ENCODE data around the gene COL13A1. TPM values are rescaled to one million over a fixed set of nuclear protein-coding genes. Genes with fewer than 3 reads are reported as not detected.

COL13A1 gene
- total RNA-seq, 1 donor from 2014 or later = 0.86 TPM

DNA sequence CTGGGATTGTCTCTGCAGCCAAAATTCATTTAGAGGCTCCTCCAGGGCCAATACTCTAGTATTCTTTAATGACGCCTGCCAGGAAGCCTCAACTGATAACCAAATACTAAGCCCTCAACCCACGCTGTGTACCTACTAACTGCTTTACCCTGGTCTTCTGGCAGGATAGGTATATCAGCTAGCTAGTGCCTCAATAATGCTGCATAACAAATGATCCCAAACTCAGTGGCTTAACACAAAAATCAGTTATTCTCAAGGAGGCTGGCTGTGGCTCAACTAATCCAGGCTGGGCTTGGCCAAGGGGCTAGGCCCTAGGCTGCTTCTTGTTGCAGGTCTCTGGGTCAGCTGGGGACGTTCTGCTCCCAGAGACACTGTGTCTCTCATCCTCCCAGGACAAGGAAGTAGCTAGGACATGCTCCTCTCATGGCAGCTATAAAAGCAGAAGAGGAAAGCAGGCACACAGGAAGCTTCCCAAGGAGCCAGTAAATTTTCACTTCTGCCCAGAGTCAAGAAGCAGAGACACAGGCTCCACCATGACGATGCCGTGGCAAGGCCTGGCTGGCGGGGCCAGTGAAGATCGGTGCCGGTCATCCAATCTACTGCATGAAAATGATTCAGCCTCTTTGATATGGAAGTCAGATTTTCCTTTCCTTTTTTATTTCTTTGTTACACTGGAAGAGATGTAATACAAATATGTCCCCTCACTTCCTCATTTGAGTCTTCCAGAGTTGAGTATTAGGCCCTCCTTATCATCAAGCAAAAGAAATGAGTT lies 28.6 kb upstream of the COL13A1 start:
- no peaks in the 10 kb centered on the region for H3K9me3 ChIP-seq (ENCODE audit: insufficient read depth, low read depth, low read length)
- Mint-ChIP-seq H3K36me3 (ENCODE audit: low read depth, unreplicated experiment) (peaks cover 4% of the 10 kb centered on the region), H3K4me1 (ENCODE audit: low read depth, unreplicated experiment) (peaks cover 17% of the 10 kb centered on the region), H3K27ac (ENCODE audit: unreplicated experiment) (no peak overlapping the region), H3K4me3 (ENCODE audit: unreplicated experiment) (no peak overlapping the region), H3K27me3 (ENCODE audit: low read depth, unreplicated experiment) (peaks cover 34% of the 10 kb centered on the region), H3K9me3 (ENCODE audit: unreplicated experiment) (peaks cover 5% of the 10 kb centered on the region)
- H3K27ac ChIP-seq (ENCODE audit: low read depth, low read length) = no peak overlapping the region
- H3K9ac ChIP-seq (ENCODE audit: low read length) = no peak overlapping the region
- peaks cover 20% of the 10 kb centered on the region for H3K4me1 ChIP-seq (ENCODE audit: insufficient read depth, low read length)
- DNase-seq (ENCODE audit: low read depth) = no peak
- H3K4me3 ChIP-seq (ENCODE audit: insufficient read depth, low read depth, low read length) = no peak overlapping the region
- no peaks in the 10 kb centered on the region for H3K36me3 ChIP-seq (ENCODE audit: insufficient read depth, low read length)
- FAIRE-seq = no peak
- TF ChIP-seq, protein P1, sequence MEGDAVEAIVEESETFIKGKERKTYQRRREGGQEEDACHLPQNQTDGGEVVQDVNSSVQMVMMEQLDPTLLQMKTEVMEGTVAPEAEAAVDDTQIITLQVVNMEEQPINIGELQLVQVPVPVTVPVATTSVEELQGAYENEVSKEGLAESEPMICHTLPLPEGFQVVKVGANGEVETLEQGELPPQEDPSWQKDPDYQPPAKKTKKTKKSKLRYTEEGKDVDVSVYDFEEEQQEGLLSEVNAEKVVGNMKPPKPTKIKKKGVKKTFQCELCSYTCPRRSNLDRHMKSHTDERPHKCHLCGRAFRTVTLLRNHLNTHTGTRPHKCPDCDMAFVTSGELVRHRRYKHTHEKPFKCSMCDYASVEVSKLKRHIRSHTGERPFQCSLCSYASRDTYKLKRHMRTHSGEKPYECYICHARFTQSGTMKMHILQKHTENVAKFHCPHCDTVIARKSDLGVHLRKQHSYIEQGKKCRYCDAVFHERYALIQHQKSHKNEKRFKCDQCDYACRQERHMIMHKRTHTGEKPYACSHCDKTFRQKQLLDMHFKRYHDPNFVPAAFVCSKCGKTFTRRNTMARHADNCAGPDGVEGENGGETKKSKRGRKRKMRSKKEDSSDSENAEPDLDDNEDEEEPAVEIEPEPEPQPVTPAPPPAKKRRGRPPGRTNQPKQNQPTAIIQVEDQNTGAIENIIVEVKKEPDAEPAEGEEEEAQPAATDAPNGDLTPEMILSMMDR (IDR thresholded peaks at IDR 0.05; ENCODE audit: insufficient read depth, low read depth, low read length) = no peak
- TF ChIP-seq EZH2 (IDR thresholded peaks at IDR 0.05; ENCODE audit: insufficient read depth, low read length) = no peak
- peaks cover 3% of the 10 kb centered on the region for H3K27me3 ChIP-seq (ENCODE audit: insufficient read depth, low read length)
- H3K79me2 ChIP-seq (ENCODE audit: insufficient read depth, low read length) = no peaks in the 10 kb centered on the region
- H2AFZ ChIP-seq (ENCODE audit: low read depth, low read length) = no peak overlapping the region
- H4K20me1 ChIP-seq (ENCODE audit: insufficient read depth, low read length) = no peaks in the 10 kb centered on the region
- no peak overlapping the region for H3K4me2 ChIP-seq (ENCODE audit: low read length)

DNA sequence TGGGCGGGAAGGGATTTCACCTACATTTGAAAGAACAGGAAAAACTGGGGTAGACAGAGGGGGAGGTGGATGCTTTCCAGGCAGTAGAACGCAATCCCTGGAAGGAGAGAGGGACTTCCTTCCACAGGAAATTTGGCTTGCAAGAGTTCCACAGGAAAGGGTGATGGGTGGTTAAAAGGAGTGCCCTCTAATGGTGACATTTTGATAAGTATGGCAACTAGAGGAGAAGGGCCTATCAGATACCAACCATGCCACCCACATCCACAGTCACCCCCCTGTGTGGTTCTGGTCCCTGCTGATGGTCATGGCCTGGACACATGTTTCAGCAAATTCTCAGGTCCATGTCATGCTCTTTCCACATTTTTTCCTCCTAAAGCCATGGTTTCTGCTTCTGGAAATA lies 27.1 kb upstream of the COL13A1 start:
- Mint-ChIP-seq H3K27me3 (ENCODE audit: low read depth, unreplicated experiment) (peaks cover 40% of the 10 kb centered on the region), H3K36me3 (ENCODE audit: low read depth, unreplicated experiment) (peaks cover 4% of the 10 kb centered on the region), H3K27ac (ENCODE audit: unreplicated experiment) (no peak overlapping the region), H3K9me3 (ENCODE audit: unreplicated experiment) (peaks cover 5% of the 10 kb centered on the region), H3K4me3 (ENCODE audit: unreplicated experiment) (no peak overlapping the region), H3K4me1 (ENCODE audit: low read depth, unreplicated experiment) (peaks cover 2% of the 10 kb centered on the region)
- Histone ChIP-seq H3K4me3 (ENCODE audit: insufficient read depth, low read depth, low read length) (no peak overlapping the region), H3K79me2 (ENCODE audit: insufficient read depth, low read length) (no peaks in the 10 kb centered on the region), H3K4me1 (ENCODE audit: insufficient read depth, low read length) (peaks cover 5% of the 10 kb centered on the region), H3K27ac (ENCODE audit: low read depth, low read length) (no peak overlapping the region), H3K36me3 (ENCODE audit: insufficient read depth, low read length) (no peaks in the 10 kb centered on the region), H2AFZ (ENCODE audit: low read depth, low read length) (no peak overlapping the region), H3K27me3 (ENCODE audit: insufficient read depth, low read length) (peaks cover 3% of the 10 kb centered on the region), H3K4me2 (ENCODE audit: low read length) (no peak overlapping the region), H3K9ac (ENCODE audit: low read length) (no peak overlapping the region), H4K20me1 (ENCODE audit: insufficient read depth, low read length) (no peaks in the 10 kb centered on the region), H3K9me3 (ENCODE audit: insufficient read depth, low read depth, low read length) (no peaks in the 10 kb centered on the region)
- TF ChIP-seq, protein P1 (IDR thresholded peaks at IDR 0.05; ENCODE audit: insufficient read depth, low read depth, low read length) = no peak
- no peak for DNase-seq (ENCODE audit: low read depth)
- no peak for FAIRE-seq

- Histone ChIP-seq H2AFZ (ENCODE audit: low read depth, low read length) (no peak overlapping the region), H3K4me3 (ENCODE audit: insufficient read depth, low read depth, low read length) (no peak overlapping the region), H3K4me2 (ENCODE audit: low read length) (no peak overlapping the region), H3K27me3 (ENCODE audit: insufficient read depth, low read length) (peaks cover 40% of the 10 kb centered on the region), H3K4me1 (ENCODE audit: insufficient read depth, low read length) (no peaks in the 10 kb centered on the region), H3K36me3 (ENCODE audit: insufficient read depth, low read length) (no peaks in the 10 kb centered on the region), H3K9me3 (ENCODE audit: insufficient read depth, low read depth, low read length) (no peaks in the 10 kb centered on the region), H4K20me1 (ENCODE audit: insufficient read depth, low read length) (no peaks in the 10 kb centered on the region), H3K79me2 (ENCODE audit: insufficient read depth, low read length) (no peaks in the 10 kb centered on the region), H3K9ac (ENCODE audit: low read length) (no peak overlapping the region), H3K27ac (ENCODE audit: low read depth, low read length) (no peak overlapping the region)
- DNase-seq (ENCODE audit: low read depth) (no peak), FAIRE-seq (no peak)
- H3K27ac Mint-ChIP-seq (ENCODE audit: unreplicated experiment) = no peak overlapping the region
- H3K4me1 Mint-ChIP-seq (ENCODE audit: low read depth, unreplicated experiment) = no peaks in the 10 kb centered on the region
- peaks cover 33% of the 10 kb centered on the region for H3K27me3 Mint-ChIP-seq (ENCODE audit: low read depth, unreplicated experiment)
- no peak overlapping the region for H3K4me3 Mint-ChIP-seq (ENCODE audit: unreplicated experiment)
- no peaks in the 10 kb centered on the region for H3K36me3 Mint-ChIP-seq (ENCODE audit: low read depth, unreplicated experiment)
- TF ChIP-seq, protein P1 (IDR thresholded peaks at IDR 0.05; ENCODE audit: insufficient read depth, low read depth, low read length) = no peak
- no peak for TF ChIP-seq EZH2 (IDR thresholded peaks at IDR 0.05; ENCODE audit: insufficient read depth, low read length)
- peaks cover 1% of the 10 kb centered on the region for H3K9me3 Mint-ChIP-seq (ENCODE audit: unreplicated experiment)
Observed at GRCh38 chr10:69780077-69780476, 21.6 kb upstream of the COL13A1 start.

All from astrocyte (in vitro differentiated cells and primary cell).